Liver (tissue), 9 donors: ENCODE data around the gene TMEM98. TPM values are rescaled to one million over a fixed set of nuclear protein-coding genes. Genes with fewer than 3 reads are reported as not detected.

Experiments used
- DNase-seq: peaks from one replicate; pipeline ENCODE4 v3.0.0-alpha.2; 2017; ENCODE audit warnings: low spot score
- H3K27ac ChIP-seq, 2 donors: one replicate each; pipeline ENCODE4 v1.7.0; 2013; ENCODE audit warnings: inconsistent platforms in 2 of 2, low read length in 2 of 2, control low read depth in 1 of 2, low read depth in 1 of 2, mild to moderate bottlenecking in 1 of 2
- H3K27me3 ChIP-seq, 4 donors: one replicate each; pipeline versions ENCODE4 v1.6.1 to v1.7.0; 2013; ENCODE audit warnings: low read length in 3 of 4, inconsistent platforms in 1 of 4, mild to moderate bottlenecking in 1 of 4, moderate library complexity in 1 of 4; ENCODE audit not compliant: control insufficient read depth in 4 of 4, insufficient read depth in 4 of 4
- H3K36me3 ChIP-seq, 4 donors: one replicate each; pipeline versions ENCODE4 v1.6.1 to v1.7.0; 2013; ENCODE audit warnings: low read length in 3 of 4, mild to moderate bottlenecking in 3 of 4, low read depth in 1 of 4, moderate library complexity in 1 of 4; ENCODE audit not compliant: control insufficient read depth in 4 of 4, insufficient read depth in 3 of 4
- H3K4me1 ChIP-seq, 4 donors: one replicate each; pipeline versions ENCODE4 v1.6.1 to v1.7.0; 2013; ENCODE audit warnings: low read length in 3 of 4, mild to moderate bottlenecking in 3 of 4, moderate library complexity in 1 of 4; ENCODE audit not compliant: control insufficient read depth in 4 of 4, insufficient read depth in 4 of 4
- H3K4me3 ChIP-seq, 3 donors: one replicate each; pipeline versions ENCODE4 v1.6.1 to v1.7.0; 2013; ENCODE audit warnings: low read length in 3 of 3, control low read depth in 1 of 3, low read depth in 1 of 3, mild to moderate bottlenecking in 1 of 3
- H3K9ac ChIP-seq, 2 donors: one replicate each; pipeline ENCODE4 v1.7.0; 2013; ENCODE audit warnings: low read length in 2 of 2, mild to moderate bottlenecking in 2 of 2, moderate library complexity in 2 of 2, control low read depth in 1 of 2, low read depth in 1 of 2
- H3K9me3 ChIP-seq, 4 donors: one replicate each; pipeline versions ENCODE4 v1.6.1 to v1.7.0; 2013; ENCODE audit warnings: low read length in 3 of 4; ENCODE audit not compliant: control insufficient read depth in 4 of 4
- ATF3 ChIP-seq: IDR thresholded peaks from 2 replicates; pipeline ENCODE4 v1.6.1; 2016; ENCODE audit warnings: antibody characterized with exemption
- CTCF ChIP-seq: fragments of 150-350 bp; IDR thresholded peaks from 2 replicates; pipeline ENCODE4 v1.5.1; 2017; ENCODE audit warnings: improper control_type of control experiment, low read depth, low read length; ENCODE audit not compliant: missing input control
- FOXA1 ChIP-seq: IDR thresholded peaks from 2 replicates; pipeline ENCODE4 v1.6.1; 2016; ENCODE audit warnings: antibody characterized with exemption
- FOXA2 ChIP-seq: IDR thresholded peaks from 2 replicates; pipeline ENCODE4 v1.6.1; 2016; ENCODE audit warnings: antibody characterized with exemption
- GABPA ChIP-seq, 2 donors: IDR thresholded peaks in 1 of 2; conservative IDR thresholded peaks in 1 of 2; 2 replicates each; pipeline ENCODE4 v1.6.1; 2016; ENCODE audit warnings: antibody characterized with exemption in 2 of 2, mild to moderate bottlenecking in 1 of 2, moderate library complexity in 1 of 2
- HNF4A ChIP-seq, 2 donors: conservative IDR thresholded peaks; 2 replicates each; pipeline ENCODE4 v1.6.1; 2016; ENCODE audit warnings: antibody characterized with exemption in 2 of 2, mild to moderate bottlenecking in 2 of 2
- JUND ChIP-seq, 2 donors: IDR thresholded peaks; 2 replicates each; pipeline ENCODE4 v1.6.1; 2016; ENCODE audit warnings: antibody characterized with exemption in 2 of 2
- MAX ChIP-seq: IDR thresholded peaks from 2 replicates; pipeline ENCODE4 v1.6.1; 2016; ENCODE audit warnings: antibody characterized with exemption
- NR2F2 ChIP-seq: IDR thresholded peaks from 2 replicates; pipeline ENCODE4 v1.6.1; 2016; ENCODE audit warnings: antibody characterized with exemption
- RAD21 ChIP-seq, 2 donors: IDR thresholded peaks; 2 replicates each; pipeline ENCODE4 v1.6.1; 2016; ENCODE audit warnings: antibody characterized with exemption in 2 of 2, mild to moderate bottlenecking in 2 of 2
- REST ChIP-seq: IDR thresholded peaks from 2 replicates; pipeline ENCODE4 v1.6.1; 2016; ENCODE audit warnings: antibody characterized with exemption, mild to moderate bottlenecking
- RXRA ChIP-seq, 2 donors: IDR thresholded peaks; 2 replicates each; pipeline ENCODE4 v1.6.1; 2017 to 2018; ENCODE audit warnings: antibody characterized with exemption in 2 of 2, mild to moderate bottlenecking in 1 of 2
- SP1 ChIP-seq: IDR thresholded peaks from 2 replicates; pipeline ENCODE4 v1.6.1; 2018; ENCODE audit warnings: antibody characterized with exemption, mild to moderate bottlenecking
- ZBTB33 ChIP-seq: IDR thresholded peaks from 2 replicates; pipeline ENCODE4 v1.6.1; 2016; ENCODE audit warnings: antibody characterized with exemption
- WGBS: extraction: QIAGEN DNeasy Blood & Tissue Kit; methylation state at CpG from one replicate; pipeline ENCODE4 v1.1.7; 2013; 5-methylcytosine and 5-hydroxymethylcytosine counted together
- polyA plus RNA-seq, 2 donors: library from polyadenylated mRNA; stranded (reverse) in 1 of 2; unstranded in 1 of 2; fragments of 200-250 nt in 1 of 2; fragments of >200 nt in 1 of 2; fragmentation: Nextera tagmentation in 1 of 2; extraction: Ambion mirVana in 1 of 2; gene quantifications; one replicate each; pipeline versions ENCODE4 v1.2.1 to v1.2.3, GENCODE V29; 2013 to 2015
- total RNA-seq, 2 donors: library from RNA; depleted of rRNA; stranded (reverse); fragments of >200 nt; gene quantifications; one replicate each; pipeline ENCODE4 v1.2.3, GENCODE V29; 2014
- donor health status: healthy.
- donor health status: healthy.
- donor health status: healthy.
- donor health status: healthy.
- donor health status: healthy.

The TMEM98 gene
- total and polyA plus RNA-seq, 4 donors = 7.0 to 17.5 (median 10.7) TPM

- WGBS = 42% methylated on average over 2 of the region's 2 CpGs
- peaks cover 0 to 2% (median 0%) of the 10 kb centered on the region in 4 donors for H3K27me3 ChIP-seq
- no peaks in the 10 kb centered on the region for H3K36me3 ChIP-seq
- peaks cover 0 to 9% (median 5%) of the 10 kb centered on the region in 4 donors for H3K4me1 ChIP-seq
- H3K9me3 ChIP-seq = no peaks in the 10 kb centered on the region
- no peak overlapping the region for H3K9ac ChIP-seq
- no peak overlapping the region for H3K27ac ChIP-seq
- no peak for TF ChIP-seq MAX
- no peak for TF ChIP-seq ATF3
- no peak for TF ChIP-seq CTCF
- TF ChIP-seq HNF4A (conservative IDR thresholded peaks at IDR 0.05) = no peak
- TF ChIP-seq RXRA (IDR thresholded peaks at IDR 0.05) = no peak
- no peak for TF ChIP-seq SP1
- no peak for TF ChIP-seq FOXA1
- no peak for TF ChIP-seq GABPA (IDR thresholded peaks at IDR 0.05 in 1 of 2, conservative IDR thresholded peaks at IDR 0.05 in 1 of 2)
- DNase-seq = no peak
- no peak overlapping the region for H3K4me3 ChIP-seq
Observed at GRCh38 chr17:32958418-32958817, 30.5 kb downstream of the TMEM98 start.

GRCh38 chr17:32960815-32961214 lies 32.9 kb downstream of the TMEM98 start:
- TF ChIP-seq FOXA1 (no peak), ZBTB33 (no peak), FOXA2 (no peak), NR2F2 (no peak), CTCF (no peak), JUND (IDR thresholded peaks at IDR 0.05) (no peak), REST (no peak), RAD21 (IDR thresholded peaks at IDR 0.05) (no peak), SP1 (no peak), ATF3 (no peak), MAX (no peak), RXRA (IDR thresholded peaks at IDR 0.05) (no peak)
- 85% methylated on average over 2 of the region's 2 CpGs for WGBS
- Histone ChIP-seq H3K4me1 (no peaks in the 10 kb centered on the region), H3K4me3 (no peak overlapping the region), H3K27me3 (peaks cover 0 to 2% (median 0%) of the 10 kb centered on the region in 4 donors), H3K27ac (no peak overlapping the region), H3K36me3 (no peaks in the 10 kb centered on the region), H3K9ac (no peak overlapping the region), H3K9me3 (no peaks in the 10 kb centered on the region)
- no peak for DNase-seq
